ENCODE data around the gene CFAP61. TPM values are rescaled to one million over a fixed set of nuclear protein-coding genes. Genes with fewer than 3 reads are reported as not detected.

Gene CFAP61
- total RNA-seq, 5 donors from 2014 or later (not counting 1 experiment from before 2014, with no cell fraction given) = not detected

GRCh38 chr20:20317621-20318364 is 265.5 kb downstream of the CFAP61 start:
- Histone ChIP-seq H3K4me1 (ENCODE audit: control insufficient read depth in 1 of 2, extremely low read depth in 1 of 2, insufficient read depth in 2 of 2, low read length in 2 of 2) (no peaks in the 10 kb centered on the region), H3K36me3 (ENCODE audit: control insufficient read depth in 2 of 2, extremely low read depth in 1 of 2, insufficient read depth in 1 of 2, low read length in 1 of 2) (no peaks in the 10 kb centered on the region), H3K9me3 (no peaks in the 10 kb centered on the region), H3K27me3 (replicated peaks in 1 of 2; ENCODE audit: control insufficient read depth in 2 of 2, extremely low read depth in 1 of 2, insufficient read depth in 2 of 2, low read length in 1 of 2) (peaks cover 0 to 15% of the 10 kb centered on the region in 2 experiments), H3K4me3 (ENCODE audit: control insufficient read depth in 1 of 2, extremely low read depth in 1 of 2, low read length in 1 of 2) (no peak overlapping the region), H3K27ac (ENCODE audit: low read length) (no peak overlapping the region)
- no peak for DNase-seq
- peaks cover 5 to 7% of the 10 kb centered on the region in 2 donors for H3K27me3 Mint-ChIP-seq
- 67% methylated on average over 12 of the region's 13 CpGs for WGBS (ENCODE audit: insufficient coverage)
- H3K36me3 Mint-ChIP-seq = no peaks in the 10 kb centered on the region
- CTCF ChIA-PET = no interaction called here
- H3K27ac Mint-ChIP-seq = no peak overlapping the region
- H3K4me3 Mint-ChIP-seq = no peak overlapping the region
- no peaks in the 10 kb centered on the region for H3K4me1 Mint-ChIP-seq
- peaks cover 0 to 2% (median 0%) of the 10 kb centered on the region in 3 donors for H3K9me3 Mint-ChIP-seq
- POLR2A ChIA-PET = no interaction called here
- no peak for ATAC-seq (replicated peaks in 1 of 4)

- no peaks in the 10 kb centered on the region for H3K4me1 ChIP-seq (ENCODE audit: control insufficient read depth in 1 of 2, extremely low read depth in 1 of 2, insufficient read depth in 2 of 2, low read length in 2 of 2)
- Mint-ChIP-seq H3K27me3 (peaks cover 5 to 7% of the 10 kb centered on the region in 2 donors), H3K27ac (no peak overlapping the region), H3K9me3 (peaks cover 0 to 2% (median 0%) of the 10 kb centered on the region in 3 donors), H3K36me3 (no peaks in the 10 kb centered on the region), H3K4me3 (no peak overlapping the region), H3K4me1 (no peaks in the 10 kb centered on the region)
- WGBS (ENCODE audit: insufficient coverage) = 90% methylated on average over 7 of the region's 9 CpGs
- H3K36me3 ChIP-seq (ENCODE audit: control insufficient read depth in 2 of 2, extremely low read depth in 1 of 2, insufficient read depth in 1 of 2, low read length in 1 of 2) = no peaks in the 10 kb centered on the region
- H3K9me3 ChIP-seq = no peaks in the 10 kb centered on the region
- H3K27me3 ChIP-seq (replicated peaks in 1 of 2; ENCODE audit: control insufficient read depth in 2 of 2, extremely low read depth in 1 of 2, insufficient read depth in 2 of 2, low read length in 1 of 2) = peaks cover 0 to 15% of the 10 kb centered on the region in 2 experiments
- CTCF ChIA-PET = no interaction called here
- POLR2A ChIA-PET = no interaction called here
- H3K27ac ChIP-seq (ENCODE audit: low read length) = no peak overlapping the region
- H3K4me3 ChIP-seq (ENCODE audit: control insufficient read depth in 1 of 2, extremely low read depth in 1 of 2, low read length in 1 of 2) = no peak overlapping the region
- ATAC-seq (replicated peaks in 1 of 4) = no peak
- DNase-seq = no peak
Observed at GRCh38 chr20:20318365-20319161, 266.2 kb downstream of the CFAP61 start.

GRCh38 chr20:20321134-20321533 is 268.8 kb downstream of the CFAP61 start:
- H3K9me3 Mint-ChIP-seq = peaks cover 0 to 2% (median 0%) of the 10 kb centered on the region in 3 donors
- WGBS (ENCODE audit: insufficient coverage) = no CpG with 5 or more reads among the region's 1 CpG

GRCh38 chr20:20321917-20322316 is 269.6 kb downstream of the CFAP61 start:
- peaks cover 0 to 15% of the 10 kb centered on the region in 2 experiments for H3K27me3 ChIP-seq (replicated peaks in 1 of 2; ENCODE audit: control insufficient read depth in 2 of 2, extremely low read depth in 1 of 2, insufficient read depth in 2 of 2, low read length in 1 of 2)
- ATAC-seq (replicated peaks in 1 of 4) = no peak
- no peak overlapping the region for H3K27ac Mint-ChIP-seq
- no peaks in the 10 kb centered on the region for H3K4me1 ChIP-seq (ENCODE audit: control insufficient read depth in 1 of 2, extremely low read depth in 1 of 2, insufficient read depth in 2 of 2, low read length in 2 of 2)
- H3K4me3 Mint-ChIP-seq = no peak overlapping the region
- H3K27ac ChIP-seq (ENCODE audit: low read length) = no peak overlapping the region
- DNase-seq = no peak
- ChIA-PET POLR2A (no interaction called here), CTCF (no interaction called here)
- no peaks in the 10 kb centered on the region for H3K4me1 Mint-ChIP-seq
- peaks cover 5 to 7% of the 10 kb centered on the region in 2 donors for H3K27me3 Mint-ChIP-seq
- no peak overlapping the region for H3K4me3 ChIP-seq (ENCODE audit: control insufficient read depth in 1 of 2, extremely low read depth in 1 of 2, low read length in 1 of 2)
- WGBS (ENCODE audit: insufficient coverage) = no CpG with 5 or more reads among the region's 1 CpG
- H3K9me3 ChIP-seq = no peaks in the 10 kb centered on the region
- H3K9me3 Mint-ChIP-seq = peaks cover 0 to 2% (median 0%) of the 10 kb centered on the region in 3 donors
- H3K36me3 ChIP-seq (ENCODE audit: control insufficient read depth in 2 of 2, extremely low read depth in 1 of 2, insufficient read depth in 1 of 2, low read length in 1 of 2) = no peaks in the 10 kb centered on the region
- H3K36me3 Mint-ChIP-seq = no peaks in the 10 kb centered on the region

More at GRCh38 chr20:20321134-20321533, 268.8 kb downstream of the CFAP61 start:
- Mint-ChIP-seq H3K27me3 (peaks cover 5 to 7% of the 10 kb centered on the region in 2 donors), H3K4me1 (no peaks in the 10 kb centered on the region), H3K27ac (no peak overlapping the region), H3K36me3 (no peaks in the 10 kb centered on the region), H3K4me3 (no peak overlapping the region)
- H3K9me3 ChIP-seq = no peaks in the 10 kb centered on the region
- ChIA-PET CTCF (no interaction called here), POLR2A (no interaction called here)
- H3K4me1 ChIP-seq (ENCODE audit: control insufficient read depth in 1 of 2, extremely low read depth in 1 of 2, insufficient read depth in 2 of 2, low read length in 2 of 2) = no peaks in the 10 kb centered on the region
- ATAC-seq (replicated peaks in 1 of 4) (no peak), DNase-seq (no peak)
- peaks cover 0 to 15% of the 10 kb centered on the region in 2 experiments for H3K27me3 ChIP-seq (replicated peaks in 1 of 2; ENCODE audit: control insufficient read depth in 2 of 2, extremely low read depth in 1 of 2, insufficient read depth in 2 of 2, low read length in 1 of 2)
- no peaks in the 10 kb centered on the region for H3K36me3 ChIP-seq (ENCODE audit: control insufficient read depth in 2 of 2, extremely low read depth in 1 of 2, insufficient read depth in 1 of 2, low read length in 1 of 2)
- no peak overlapping the region for H3K27ac ChIP-seq (ENCODE audit: low read length)
- no peak overlapping the region for H3K4me3 ChIP-seq (ENCODE audit: control insufficient read depth in 1 of 2, extremely low read depth in 1 of 2, low read length in 1 of 2)

- CTCF ChIA-PET = no interaction called here
- no peaks in the 10 kb centered on the region for H3K4me1 ChIP-seq (ENCODE audit: control insufficient read depth in 1 of 2, extremely low read depth in 1 of 2, insufficient read depth in 2 of 2, low read length in 2 of 2)
- no peak overlapping the region for H3K4me3 ChIP-seq (ENCODE audit: control insufficient read depth in 1 of 2, extremely low read depth in 1 of 2, low read length in 1 of 2)
- Mint-ChIP-seq H3K4me3 (no peak overlapping the region), H3K4me1 (no peaks in the 10 kb centered on the region), H3K27me3 (peaks cover 6 to 7% of the 10 kb centered on the region in 2 donors), H3K27ac (no peak overlapping the region), H3K36me3 (no peaks in the 10 kb centered on the region), H3K9me3 (peaks cover 0 to 2% (median 0%) of the 10 kb centered on the region in 3 donors)
- POLR2A ChIA-PET = no interaction called here
- ATAC-seq (replicated peaks in 1 of 4) (no peak), DNase-seq (no peak)
- no peaks in the 10 kb centered on the region for H3K9me3 ChIP-seq
- no CpG with 5 or more reads among the region's 6 CpGs for WGBS (ENCODE audit: insufficient coverage)
- no peak overlapping the region for H3K27ac ChIP-seq (ENCODE audit: low read length)
- no peaks in the 10 kb centered on the region for H3K36me3 ChIP-seq (ENCODE audit: control insufficient read depth in 2 of 2, extremely low read depth in 1 of 2, insufficient read depth in 1 of 2, low read length in 1 of 2)
- peaks cover 0 to 7% of the 10 kb centered on the region in 2 experiments for H3K27me3 ChIP-seq (replicated peaks in 1 of 2; ENCODE audit: control insufficient read depth in 2 of 2, extremely low read depth in 1 of 2, insufficient read depth in 2 of 2, low read length in 1 of 2)
Observed at GRCh38 chr20:20322912-20323311, 270.6 kb downstream of the CFAP61 start.

- H3K9me3 Mint-ChIP-seq = no peaks in the 10 kb centered on the region
- ChIA-PET CTCF (interaction anchor here in 1 of 2 donors (0.5 to 0.8 kb wide), 2 partner anchors 97 to 127 kb away, joined by 4 to 5 read pairs; no protein-coding TSS in a partner anchor), POLR2A (interaction anchor here in 1 of 2 donors (0.7 kb wide), 1 partner anchor 1138 kb away, joined by 11 read pairs; no protein-coding TSS in a partner anchor)
- ATAC-seq (replicated peaks in 1 of 4) (no peak), DNase-seq (no peak)
- no peak overlapping the region for H3K4me3 ChIP-seq (ENCODE audit: control insufficient read depth in 1 of 2, extremely low read depth in 1 of 2, low read length in 1 of 2)
- H3K4me1 ChIP-seq (ENCODE audit: control insufficient read depth in 1 of 2, extremely low read depth in 1 of 2, insufficient read depth in 2 of 2, low read length in 2 of 2) = no peaks in the 10 kb centered on the region
- H3K27ac Mint-ChIP-seq = no peak overlapping the region
- no peaks in the 10 kb centered on the region for H3K4me1 Mint-ChIP-seq
- H3K36me3 Mint-ChIP-seq = no peaks in the 10 kb centered on the region
- H3K4me3 Mint-ChIP-seq = no peak overlapping the region
- H3K36me3 ChIP-seq (ENCODE audit: control insufficient read depth in 2 of 2, extremely low read depth in 1 of 2, insufficient read depth in 1 of 2, low read length in 1 of 2) = no peaks in the 10 kb centered on the region
- H3K27me3 Mint-ChIP-seq = peaks cover 15 to 22% of the 10 kb centered on the region in 2 donors
- 90% methylated on average over 3 of the region's 6 CpGs for WGBS (ENCODE audit: insufficient coverage)
- no peak overlapping the region for H3K27ac ChIP-seq (ENCODE audit: low read length)
- peaks cover 0 to 11% of the 10 kb centered on the region in 2 experiments for H3K27me3 ChIP-seq (replicated peaks in 1 of 2; ENCODE audit: control insufficient read depth in 2 of 2, extremely low read depth in 1 of 2, insufficient read depth in 2 of 2, low read length in 1 of 2)
- H3K9me3 ChIP-seq = no peaks in the 10 kb centered on the region
Observed at GRCh38 chr20:20327746-20328145, 275.4 kb downstream of the CFAP61 start.

Data from T-cell (primary cell).